A549 (cell line): ENCODE measurements around the gene NHERF1.

ENCODE experiments used
- CHD2 ChIP-seq: fragments of 150-350 bp; IDR thresholded peaks from 2 replicates; pipeline ENCODE4 v1.6.1; 2014; ENCODE audit warnings: low read length; ENCODE audit not compliant: partially characterized antibody
- CTCF ChIP-seq: fragments of >200 bp; sonication (Bioruptor Twin); formaldehyde crosslinking; IDR thresholded peaks from 3 replicates; pipeline ENCODE4 v1.5.1; 2016
- EP300 ChIP-seq, 2 experiments: fragments of >200 bp; sonication (Bioruptor Twin); formaldehyde crosslinking; IDR thresholded peaks; 2 replicates in 1 of 2; 3 replicates in 1 of 2; pipeline ENCODE4 v1.6.1; 2016 to 2017

- no peak for TF ChIP-seq CHD2
- TF ChIP-seq EP300 (IDR thresholded peaks at IDR 0.05), result no peak
- TF ChIP-seq CTCF, result no peak
These were observed 23.3 kb upstream of the NHERF1 start for GRCh38 chr17:74725111-74725510.
